ENCODE data around the gene RIMKLB. TPM values are rescaled to one million over a fixed set of nuclear protein-coding genes. Genes with fewer than 3 reads are reported as not detected.

Gene RIMKLB
- total and polyA plus RNA-seq, 7 donors, result 4.6 to 19.1 (median 8.1) TPM

DNA sequence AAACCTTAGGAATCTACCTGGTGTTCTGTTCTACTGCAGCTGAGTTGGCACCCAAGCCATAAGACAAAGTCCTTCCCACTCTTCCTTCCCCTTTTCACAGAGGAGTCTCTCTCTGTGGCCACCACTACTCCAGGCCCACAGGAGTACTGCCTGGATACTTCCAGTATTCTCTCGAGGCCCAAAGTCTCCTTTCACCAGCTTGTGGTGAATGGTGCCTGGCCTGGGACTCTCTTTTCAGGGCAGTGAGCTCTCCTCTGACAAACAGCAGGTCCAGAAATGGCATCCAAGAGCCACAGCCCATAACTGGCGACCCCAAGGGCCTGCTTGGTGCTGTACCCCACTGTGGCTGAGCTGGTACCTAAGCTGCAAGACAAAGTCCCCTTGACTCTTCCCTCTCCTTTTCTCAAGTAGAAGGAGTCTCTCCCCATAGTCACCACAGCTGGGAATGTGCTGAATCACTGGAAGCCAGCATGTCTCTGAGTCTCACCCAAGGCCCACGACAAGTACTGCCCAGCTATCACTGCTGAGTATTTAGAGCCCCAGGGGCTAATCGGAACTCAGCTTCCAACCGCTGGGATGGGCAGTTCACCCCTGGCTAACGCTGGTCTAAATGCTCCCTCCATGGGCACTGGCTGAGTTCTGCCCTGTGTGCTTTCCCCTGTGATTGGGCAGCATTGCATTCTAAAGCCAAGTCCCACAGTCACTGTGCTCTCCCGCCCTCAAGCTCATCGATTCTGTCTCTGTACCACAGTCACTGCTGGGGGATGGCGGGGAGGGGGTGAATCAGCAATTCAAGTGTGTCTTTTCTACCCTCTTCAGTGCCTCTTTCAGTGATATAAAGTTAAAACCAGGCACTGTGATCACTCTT, 130.7 kb downstream of the RIMKLB start:
- DNase-seq (no peak), ATAC-seq (no peak)
- Histone ChIP-seq H3K4me1 (no peaks in the 10 kb centered on the region), H3K27ac (no peak overlapping the region), H3K36me3 (ENCODE audit: insufficient read depth in 1 of 2, low read depth in 1 of 2) (no peaks in the 10 kb centered on the region), H3K9me3 (peaks cover 7% of the 10 kb centered on the region), H3K27me3 (ENCODE audit: insufficient read depth in 3 of 3, low read length in 2 of 3) (peaks cover 0 to 2% (median 0%) of the 10 kb centered on the region in 3 donors), H3K4me3 (no peak overlapping the region)
- TF ChIP-seq, protein P1, sequence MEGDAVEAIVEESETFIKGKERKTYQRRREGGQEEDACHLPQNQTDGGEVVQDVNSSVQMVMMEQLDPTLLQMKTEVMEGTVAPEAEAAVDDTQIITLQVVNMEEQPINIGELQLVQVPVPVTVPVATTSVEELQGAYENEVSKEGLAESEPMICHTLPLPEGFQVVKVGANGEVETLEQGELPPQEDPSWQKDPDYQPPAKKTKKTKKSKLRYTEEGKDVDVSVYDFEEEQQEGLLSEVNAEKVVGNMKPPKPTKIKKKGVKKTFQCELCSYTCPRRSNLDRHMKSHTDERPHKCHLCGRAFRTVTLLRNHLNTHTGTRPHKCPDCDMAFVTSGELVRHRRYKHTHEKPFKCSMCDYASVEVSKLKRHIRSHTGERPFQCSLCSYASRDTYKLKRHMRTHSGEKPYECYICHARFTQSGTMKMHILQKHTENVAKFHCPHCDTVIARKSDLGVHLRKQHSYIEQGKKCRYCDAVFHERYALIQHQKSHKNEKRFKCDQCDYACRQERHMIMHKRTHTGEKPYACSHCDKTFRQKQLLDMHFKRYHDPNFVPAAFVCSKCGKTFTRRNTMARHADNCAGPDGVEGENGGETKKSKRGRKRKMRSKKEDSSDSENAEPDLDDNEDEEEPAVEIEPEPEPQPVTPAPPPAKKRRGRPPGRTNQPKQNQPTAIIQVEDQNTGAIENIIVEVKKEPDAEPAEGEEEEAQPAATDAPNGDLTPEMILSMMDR (IDR thresholded peaks at IDR 0.05), result no peak
- 68 to 72% (median 72%) methylated on average over 9 of the region's 9 CpGs for WGBS, 3 donors
- intact Hi-C loops (cut with DNase I), result loop anchor here in 1 of 2 donors (10.0 kb wide), 1 partner anchor 144 kb away; no protein-coding TSS in a partner anchor

DNA sequence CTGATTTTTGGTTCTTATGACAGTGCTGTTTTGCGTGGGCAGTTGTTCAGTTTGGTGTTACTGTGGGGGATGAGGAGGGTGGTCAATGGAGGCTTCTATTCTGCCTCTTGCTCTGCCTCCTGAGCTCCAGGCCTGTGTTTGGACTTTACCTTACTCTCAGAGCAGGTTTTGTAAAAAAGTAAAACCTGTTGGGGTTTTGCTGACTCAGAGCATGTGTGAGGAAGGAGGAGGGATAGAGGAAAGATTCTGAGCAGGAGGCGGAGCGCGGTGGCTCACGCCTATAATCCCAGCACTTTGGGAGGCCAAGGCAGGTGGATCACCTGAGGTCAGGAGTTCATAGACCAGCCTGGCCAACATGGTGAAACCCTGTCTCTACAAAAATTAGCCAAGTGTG, 131.3 kb downstream of the RIMKLB start:
- ATAC-seq (no peak), DNase-seq (no peak)
- Histone ChIP-seq H3K4me1 (no peaks in the 10 kb centered on the region), H3K27me3 (ENCODE audit: insufficient read depth in 3 of 3, low read length in 2 of 3) (peaks cover 0 to 2% (median 0%) of the 10 kb centered on the region in 3 donors), H3K36me3 (ENCODE audit: insufficient read depth in 1 of 2, low read depth in 1 of 2) (no peaks in the 10 kb centered on the region), H3K27ac (no peak overlapping the region), H3K4me3 (no peak overlapping the region), H3K9me3 (peaks cover 7% of the 10 kb centered on the region)
- TF ChIP-seq, protein P1 (IDR thresholded peaks at IDR 0.05), result no peak
- WGBS, 3 donors, result 74 to 76% (median 75%) methylated on average over 5 of the region's 5 CpGs
- intact Hi-C loops (cut with DNase I), result loop anchor here in 1 of 2 donors (10.0 kb wide), 1 partner anchor 144 kb away; no protein-coding TSS in a partner anchor

DNA sequence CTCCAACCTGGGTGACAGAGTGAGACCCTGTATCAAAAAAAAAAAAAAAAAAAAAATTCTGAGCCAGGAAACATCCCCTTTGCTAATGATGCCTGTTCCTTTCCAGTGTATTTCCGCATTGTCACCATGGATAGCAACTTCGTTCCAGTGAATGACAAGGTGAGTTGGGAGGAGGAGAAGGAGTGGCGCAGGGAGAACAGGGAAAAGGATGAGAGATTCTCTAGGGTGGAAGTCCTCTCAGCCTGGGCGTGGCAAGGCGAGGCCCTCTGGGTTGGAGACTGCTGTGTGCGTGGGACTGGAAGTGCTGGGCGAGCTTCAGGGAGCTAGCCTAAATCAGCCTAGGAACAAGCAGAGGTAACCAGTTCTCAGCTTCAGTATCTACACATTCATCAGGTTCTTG, 131.8 kb downstream of the RIMKLB start:
- Histone ChIP-seq H3K4me1 (no peaks in the 10 kb centered on the region), H3K27me3 (ENCODE audit: insufficient read depth in 3 of 3, low read length in 2 of 3) (peaks cover 0 to 2% (median 0%) of the 10 kb centered on the region in 3 donors), H3K4me3 (no peak overlapping the region), H3K27ac (no peak overlapping the region), H3K36me3 (ENCODE audit: insufficient read depth in 1 of 2, low read depth in 1 of 2) (no peaks in the 10 kb centered on the region), H3K9me3 (peaks cover 7% of the 10 kb centered on the region)
- ATAC-seq (no peak), DNase-seq (no peak)
- intact Hi-C loops (cut with DNase I), result loop anchor here in 1 of 2 donors (10.0 kb wide), 1 partner anchor 145 kb away; no protein-coding TSS in a partner anchor
- 87 to 92% (median 88%) methylated on average over 7 of the region's 7 CpGs for WGBS, 3 donors
- TF ChIP-seq, protein P1 (IDR thresholded peaks at IDR 0.05), result no peak

DNA sequence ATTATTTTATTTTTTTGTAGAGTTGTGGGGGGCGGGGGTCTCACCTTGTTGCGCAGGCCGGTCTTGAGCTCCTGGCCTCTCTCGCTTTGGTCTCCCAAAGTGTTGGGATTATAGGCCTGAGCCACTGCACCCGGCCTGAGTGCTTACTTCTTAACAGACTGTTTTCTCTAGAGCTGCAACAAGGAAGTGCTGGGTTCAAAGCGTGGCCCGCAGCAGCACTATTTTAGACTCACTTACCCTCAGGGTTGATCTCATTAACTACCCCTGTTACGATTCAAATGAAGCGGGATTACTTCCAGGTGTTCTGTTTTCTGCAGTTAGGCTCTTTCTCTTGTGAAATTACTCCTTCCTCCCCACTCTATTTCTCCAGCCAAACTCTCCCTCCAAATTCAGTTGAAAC, 133.3 kb downstream of the RIMKLB start:
- intact Hi-C loops (cut with DNase I), result no loop called here
- H3K4me3 ChIP-seq, result no peak overlapping the region
- H3K27me3 ChIP-seq (ENCODE audit: insufficient read depth in 3 of 3, low read length in 2 of 3), result peaks cover 0 to 2% (median 0%) of the 10 kb centered on the region in 3 donors
- H3K9me3 ChIP-seq, result peaks cover 2% of the 10 kb centered on the region
- TF ChIP-seq, protein P1 (IDR thresholded peaks at IDR 0.05), result no peak
- no peaks in the 10 kb centered on the region for H3K36me3 ChIP-seq (ENCODE audit: insufficient read depth in 1 of 2, low read depth in 1 of 2)
- H3K27ac ChIP-seq, result no peak overlapping the region
- ATAC-seq (no peak), DNase-seq (no peak)
- 76 to 86% (median 84%) methylated on average over 9 of the region's 9 CpGs for WGBS, 3 donors
- H3K4me1 ChIP-seq, result no peaks in the 10 kb centered on the region

Data from psoas muscle (tissue), 8 donors.